Vagina (tissue), 2 donors: Measurements from ENCODE around the gene ATP6V0D1. TPM values are rescaled to one million over a fixed set of nuclear protein-coding genes. Genes with fewer than 3 reads are reported as not detected.
A peak's percentile ranks its signal among the peaks of the same experiment; 100 is the strongest.

ENCODE experiments used
- DNase-seq, 2 donors: peaks; one replicate each; pipeline ENCODE4 v3.0.0-alpha.2; 2017; ENCODE audit errors: extremely low spot score in 2 of 2
- H3K27ac ChIP-seq: fragments of 200-600 bp; sonication (generic); one replicate; pipeline ENCODE4 v1.5.1; 2019
- H3K27me3 ChIP-seq: fragments of 200-600 bp; sonication (generic); one replicate; pipeline ENCODE4 v1.5.1; 2019
- H3K36me3 ChIP-seq, 2 donors: fragments of 200-600 bp; sonication (generic); one replicate each; pipeline ENCODE4 v1.5.1; 2017 to 2019
- H3K4me1 ChIP-seq: fragments of 200-600 bp; sonication (generic); one replicate; pipeline ENCODE4 v1.5.1; 2019
- H3K4me3 ChIP-seq, 2 donors: fragments of 200-600 bp; sonication (generic); 1 replicate in 1 of 2; 2 replicates in 1 of 2; pipeline ENCODE4 v1.5.1; 2016 to 2019
- H3K9me3 ChIP-seq: fragments of 200-600 bp; sonication (generic); one replicate; pipeline ENCODE4 v1.5.1; 2019
- CTCF ChIP-seq, 3 experiments: fragments of 450-650 bp in 2 of 3; fragments of 200-600 bp in 1 of 3; sonication (generic) in 1 of 3; IDR thresholded peaks; one replicate each; pipeline ENCODE4 v1.5.1; 2017 to 2019; ENCODE audit warnings: antibody characterized with exemption in 3 of 3, mild to moderate bottlenecking in 2 of 3, moderate library complexity in 2 of 3
- POLR2A ChIP-seq, 2 donors: fragments of 450-650 bp; IDR thresholded peaks; one replicate each; pipeline ENCODE4 v1.6.1; 2017; ENCODE audit warnings: antibody characterized with exemption in 2 of 2, mild to moderate bottlenecking in 2 of 2, moderate library complexity in 2 of 2
- POLR2AphosphoS5 ChIP-seq, 2 donors: sonication (generic); formaldehyde crosslinking; IDR thresholded peaks; one replicate each; pipeline ENCODE4 v1.9.0; 2017; ENCODE audit warnings: antibody characterized with exemption in 2 of 2, mild to moderate bottlenecking in 2 of 2, low read depth in 1 of 2; ENCODE audit not compliant: insufficient read depth in 1 of 2
- intact Hi-C: fragments of 100-400 bp; cut with DNase I; formaldehyde crosslinking; loops from one replicate; pipeline ENCODE4 v1.15.1; 2023
- total RNA-seq: library from RNA; depleted of rRNA; stranded (reverse); fragments of >200 nt; gene quantifications from one replicate; pipeline ENCODE4 v1.2.3, GENCODE V29; 2016

Gene ATP6V0D1
- total RNA-seq, 1 donor from 2014 or later = 110 TPM

DNA sequence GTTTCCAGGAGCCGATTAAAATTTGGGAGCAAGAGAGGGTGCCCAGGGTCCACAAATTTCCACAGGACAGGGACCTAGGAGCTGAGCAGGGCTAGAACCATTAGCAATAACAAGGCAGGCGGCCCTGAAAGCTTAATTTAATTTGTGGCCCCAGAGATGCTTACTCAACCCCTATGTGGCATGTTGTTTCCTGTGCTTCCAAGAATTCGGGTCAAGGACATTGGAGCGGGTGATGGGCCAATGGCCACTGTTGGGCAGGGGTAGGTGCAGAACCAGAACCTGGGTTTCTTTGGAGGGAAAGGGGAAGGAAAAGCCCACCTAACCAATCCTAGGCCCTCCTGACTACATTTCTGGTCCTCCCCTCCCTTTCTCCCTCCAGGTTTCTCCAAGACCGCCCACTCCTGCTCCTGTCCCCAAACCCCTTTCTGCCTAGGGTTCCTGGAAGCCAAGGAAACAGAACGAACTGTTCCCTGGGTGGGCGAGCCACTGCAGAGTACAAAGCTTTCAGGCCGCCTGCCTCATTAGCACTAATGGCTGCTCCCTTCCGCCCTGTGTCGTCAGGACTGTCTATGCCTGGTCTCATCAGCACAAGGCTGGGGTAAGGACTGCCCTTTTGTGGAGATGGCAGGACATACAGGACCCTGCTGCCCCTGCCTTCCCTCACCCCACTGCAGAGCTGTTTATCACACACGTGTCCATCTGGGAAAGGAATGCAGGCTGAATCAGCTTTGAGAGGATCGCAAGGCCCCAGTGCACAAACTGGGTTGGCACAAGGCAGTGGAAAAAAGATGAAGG, 3.0 kb upstream of the ATP6V0D1 start:
- TF ChIP-seq POLR2AphosphoS5 (IDR thresholded peaks at IDR 0.05; ENCODE audit: insufficient read depth in 1 of 2, low read depth in 1 of 2) = no peak
- TF ChIP-seq CTCF (IDR thresholded peaks at IDR 0.05) = no peak
- TF ChIP-seq POLR2A (IDR thresholded peaks at IDR 0.05) = no peak
- Histone ChIP-seq H3K4me3 (no peak overlapping the region), H3K9me3 (no peaks in the 10 kb centered on the region), H3K27ac (no peak overlapping the region), H3K27me3 (no peaks in the 10 kb centered on the region), H3K4me1 (peaks cover 30% of the 10 kb centered on the region), H3K36me3 (no peaks in the 10 kb centered on the region)
- intact Hi-C loops = no loop called here
- no peak for DNase-seq

DNA sequence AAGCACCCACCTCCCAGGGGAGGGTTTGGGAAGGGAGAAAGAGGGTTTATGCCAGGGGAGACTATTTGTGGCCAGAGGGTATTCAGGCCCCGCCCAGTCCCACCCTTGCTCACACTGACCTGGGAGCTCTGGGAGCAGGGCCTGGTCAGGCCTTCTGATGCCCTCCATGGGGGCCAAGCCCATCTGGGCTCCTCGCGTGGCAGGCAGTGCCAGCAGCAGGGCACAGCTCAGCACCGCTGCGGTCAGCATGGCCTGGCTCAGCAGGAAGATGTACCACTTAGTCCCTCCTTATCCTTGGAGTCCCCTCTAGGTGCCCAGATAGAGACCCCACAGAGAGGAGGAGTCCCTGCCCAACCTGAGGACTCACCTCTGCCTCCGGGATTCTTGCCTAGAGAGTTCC, 2.2 kb upstream of the ATP6V0D1 start, which contains the start of gene AGRP:
TSS of gene AGRP (minus strand) at position 398 of the 400 bp plus-strand sequence. CDS start at position 249, 149 bp downstream.
- peaks cover 38% of the 10 kb centered on the region for H3K4me1 ChIP-seq

GRCh38 chr16:67482233-67482924, 1.4 kb upstream of the ATP6V0D1 start:
- peak overlapping the region; percentile 84 to 98 for H3K4me3 ChIP-seq
- intact Hi-C loops = no loop called here
- H3K27me3 ChIP-seq = no peaks in the 10 kb centered on the region
- no peaks in the 10 kb centered on the region for H3K9me3 ChIP-seq
- H3K36me3 ChIP-seq = no peaks in the 10 kb centered on the region
- peaks cover 45% of the 10 kb centered on the region for H3K4me1 ChIP-seq
- DNase-seq = no peak
- peak overlapping the region; percentile 96 for H3K27ac ChIP-seq
- TF ChIP-seq POLR2A (IDR thresholded peaks at IDR 0.05) (no peak), POLR2AphosphoS5 (IDR thresholded peaks at IDR 0.05; ENCODE audit: insufficient read depth in 1 of 2, low read depth in 1 of 2) (no peak), CTCF (IDR thresholded peaks at IDR 0.05) (no peak)

More for the DNA sequence above, 2.2 kb upstream of the ATP6V0D1 start, which contains the start of gene AGRP:
- H3K4me3 ChIP-seq = peak within 1 kb of the TSS; percentile 84 to 98
- no peaks in the 10 kb centered on the region for H3K9me3 ChIP-seq
- intact Hi-C loops = no loop called here
- no peaks in the 10 kb centered on the region for H3K36me3 ChIP-seq
- no peak for DNase-seq
- peak within 1 kb of the TSS; percentile 96 for H3K27ac ChIP-seq
- H3K27me3 ChIP-seq = no peaks in the 10 kb centered on the region
- TF ChIP-seq POLR2A (IDR thresholded peaks at IDR 0.05) = no peak
- no peak for TF ChIP-seq POLR2AphosphoS5 (IDR thresholded peaks at IDR 0.05; ENCODE audit: insufficient read depth in 1 of 2, low read depth in 1 of 2)
- TF ChIP-seq CTCF (IDR thresholded peaks at IDR 0.05) = no peak

GRCh38 chr16:67481561-67482232, 740 bp upstream of the ATP6V0D1 start:
- peak overlapping the region; percentile 84 to 98 for H3K4me3 ChIP-seq
- peak overlapping the region; percentile 96 for H3K27ac ChIP-seq
- TF ChIP-seq POLR2AphosphoS5 (IDR thresholded peaks at IDR 0.05; ENCODE audit: insufficient read depth in 1 of 2, low read depth in 1 of 2) = no peak
- no peak for TF ChIP-seq CTCF (IDR thresholded peaks at IDR 0.05)
- no peak for TF ChIP-seq POLR2A (IDR thresholded peaks at IDR 0.05)
- no peaks in the 10 kb centered on the region for H3K27me3 ChIP-seq
- H3K4me1 ChIP-seq = peaks cover 45% of the 10 kb centered on the region
- H3K9me3 ChIP-seq = no peaks in the 10 kb centered on the region
- no peaks in the 10 kb centered on the region for H3K36me3 ChIP-seq
- peak in 1 of 2 donors; percentile 93 for DNase-seq
- intact Hi-C loops = no loop called here
